Measurements from ENCODE around the gene ARHGEF1.

The ARHGEF1 gene

DNA sequence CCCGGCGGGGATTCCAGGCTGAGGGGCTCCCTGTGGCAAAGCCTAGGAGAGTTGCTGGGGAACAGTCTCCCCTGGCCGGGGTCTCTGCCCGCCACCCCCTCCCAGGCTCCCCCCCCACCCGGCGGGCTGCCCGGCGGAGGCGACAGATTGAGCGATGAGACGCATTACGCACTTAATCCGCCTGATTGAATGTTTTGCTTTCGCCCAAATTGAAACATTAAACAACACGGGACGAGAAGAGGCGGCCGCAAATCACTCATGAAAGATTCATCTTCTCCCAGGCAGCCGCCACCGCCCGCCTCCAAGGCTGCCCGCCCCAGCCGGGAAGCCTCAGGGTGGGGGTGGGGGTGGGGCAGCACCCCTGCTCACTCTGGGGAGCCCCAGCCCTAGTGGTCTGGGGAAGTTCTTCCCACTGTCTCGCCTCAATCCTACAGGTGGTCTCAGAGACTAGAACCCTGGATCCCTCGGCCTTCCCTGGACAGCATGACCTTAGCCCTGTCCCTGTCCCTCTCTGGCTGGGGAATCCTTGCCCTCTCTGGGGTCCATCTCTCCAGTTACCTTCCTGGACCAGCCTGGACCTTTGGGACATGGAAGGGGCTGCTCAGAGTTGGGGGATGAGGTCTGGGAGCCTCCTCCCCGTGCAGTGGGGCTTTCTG is 52.9 kb downstream of the ARHGEF1 start (continued):
- TF ChIP-seq SCRT2 (tag by site-specific recombination; IDR thresholded peaks at IDR 0.05) (peak; percentile 91), KLF16 (tag by site-specific recombination; IDR thresholded peaks at IDR 0.05) (0 out of 2 replicates have a peak, but pooled peaks have one; percentile 12), ZNF350 (tag by site-specific recombination; IDR thresholded peaks at IDR 0.05) (no peak), KLF1 (tag by site-specific recombination; IDR thresholded peaks at IDR 0.05) (peak; percentile 91), KLF8 (tag by site-specific recombination; IDR thresholded peaks at IDR 0.05) (0 out of 2 replicates have a peak, but pooled peaks have one; percentile 11), ZNF514 (tag by site-specific recombination; IDR thresholded peaks at IDR 0.05) (no peak), GLIS2 (tag by site-specific recombination; IDR thresholded peaks at IDR 0.05) (peak; percentile 20; the same call in 1 of the 2 replicates), ZNF670 (tag by site-specific recombination; IDR thresholded peaks at IDR 0.05; ENCODE audit: low read depth) (no peak), SP7 (tag by site-specific recombination; IDR thresholded peaks at IDR 0.05) (peak; percentile 71), SP3 (tag by site-specific recombination; IDR thresholded peaks at IDR 0.05) (0 out of 2 replicates have a peak, but pooled peaks have one; percentile 21), GLIS1 (tag by site-specific recombination; IDR thresholded peaks at IDR 0.05) (peak; percentile 73), EGR2 (tag by site-specific recombination; IDR thresholded peaks at IDR 0.05; ENCODE audit: low read depth) (peak; percentile 90), SP2 (tag by site-specific recombination; IDR thresholded peaks at IDR 0.05) (peak; percentile 30; the same call in 1 of the 2 replicates), ZNF157 (tag by site-specific recombination; IDR thresholded peaks at IDR 0.05) (no peak), ZNF621 (tag by site-specific recombination; IDR thresholded peaks at IDR 0.05) (no peak)
- TF ChIP-seq, protein P1, sequence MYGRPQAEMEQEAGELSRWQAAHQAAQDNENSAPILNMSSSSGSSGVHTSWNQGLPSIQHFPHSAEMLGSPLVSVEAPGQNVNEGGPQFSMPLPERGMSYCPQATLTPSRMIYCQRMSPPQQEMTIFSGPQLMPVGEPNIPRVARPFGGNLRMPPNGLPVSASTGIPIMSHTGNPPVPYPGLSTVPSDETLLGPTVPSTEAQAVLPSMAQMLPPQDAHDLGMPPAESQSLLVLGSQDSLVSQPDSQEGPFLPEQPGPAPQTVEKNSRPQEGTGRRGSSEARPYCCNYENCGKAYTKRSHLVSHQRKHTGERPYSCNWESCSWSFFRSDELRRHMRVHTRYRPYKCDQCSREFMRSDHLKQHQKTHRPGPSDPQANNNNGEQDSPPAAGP (tag by site-specific recombination; IDR thresholded peaks at IDR 0.05): peak; percentile 56
- TF ChIP-seq, protein P2, sequence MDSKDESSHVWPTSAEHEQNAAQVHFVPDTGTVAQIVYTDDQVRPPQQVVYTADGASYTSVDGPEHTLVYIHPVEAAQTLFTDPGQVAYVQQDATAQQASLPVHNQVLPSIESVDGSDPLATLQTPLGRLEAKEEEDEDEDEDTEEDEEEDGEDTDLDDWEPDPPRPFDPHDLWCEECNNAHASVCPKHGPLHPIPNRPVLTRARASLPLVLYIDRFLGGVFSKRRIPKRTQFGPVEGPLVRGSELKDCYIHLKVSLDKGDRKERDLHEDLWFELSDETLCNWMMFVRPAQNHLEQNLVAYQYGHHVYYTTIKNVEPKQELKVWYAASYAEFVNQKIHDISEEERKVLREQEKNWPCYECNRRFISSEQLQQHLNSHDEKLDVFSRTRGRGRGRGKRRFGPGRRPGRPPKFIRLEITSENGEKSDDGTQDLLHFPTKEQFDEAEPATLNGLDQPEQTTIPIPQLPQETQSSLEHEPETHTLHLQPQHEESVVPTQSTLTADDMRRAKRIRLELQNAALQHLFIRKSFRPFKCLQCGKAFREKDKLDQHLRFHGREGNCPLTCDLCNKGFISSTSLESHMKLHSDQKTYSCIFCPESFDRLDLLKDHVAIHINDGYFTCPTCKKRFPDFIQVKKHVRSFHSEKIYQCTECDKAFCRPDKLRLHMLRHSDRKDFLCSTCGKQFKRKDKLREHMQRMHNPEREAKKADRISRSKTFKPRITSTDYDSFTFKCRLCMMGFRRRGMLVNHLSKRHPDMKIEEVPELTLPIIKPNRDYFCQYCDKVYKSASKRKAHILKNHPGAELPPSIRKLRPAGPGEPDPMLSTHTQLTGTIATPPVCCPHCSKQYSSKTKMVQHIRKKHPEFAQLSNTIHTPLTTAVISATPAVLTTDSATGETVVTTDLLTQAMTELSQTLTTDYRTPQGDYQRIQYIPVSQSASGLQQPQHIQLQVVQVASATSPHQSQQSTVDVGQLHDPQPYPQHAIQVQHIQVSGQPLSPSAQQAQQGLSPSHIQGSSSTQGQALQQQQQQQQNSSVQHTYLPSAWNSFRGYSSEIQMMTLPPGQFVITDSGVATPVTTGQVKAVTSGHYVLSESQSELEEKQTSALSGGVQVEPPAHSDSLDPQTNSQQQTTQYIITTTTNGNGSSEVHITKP (tag by site-specific recombination; IDR thresholded peaks at IDR 0.05): no peak

DNA sequence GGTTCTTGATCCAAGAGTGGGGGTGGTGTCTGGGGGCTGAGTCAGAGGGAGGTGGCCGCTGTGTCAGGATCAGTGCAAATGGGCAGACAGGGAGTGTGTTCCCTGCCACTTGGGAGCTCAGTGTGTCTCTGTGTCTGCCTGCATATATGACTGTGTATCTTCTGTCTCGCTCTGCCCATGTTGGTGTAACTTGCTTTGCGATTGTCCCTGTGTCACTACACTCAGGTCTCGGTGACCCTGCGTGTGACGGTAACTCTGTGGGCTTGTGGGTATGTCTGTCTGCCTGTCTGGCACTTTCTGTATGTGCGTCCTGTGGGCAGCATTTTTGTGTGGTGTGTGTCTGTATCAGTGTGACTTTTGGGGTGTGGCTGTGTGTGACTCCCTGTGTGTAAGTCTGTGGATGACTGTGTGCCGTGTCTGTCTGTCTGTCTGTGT is 53.4 kb downstream of the ARHGEF1 start:
- Histone ChIP-seq H3K36me3 (ENCODE audit: control insufficient read depth in 2 of 2, insufficient read depth in 1 of 2, low read length in 2 of 2) (no peaks in the 10 kb centered on the region), H3K4me1 (ENCODE audit: control insufficient read depth, insufficient read depth, low read length) (peaks cover 3% of the 10 kb centered on the region), H3K4me3 (ENCODE audit: low read depth, low read length) (no peak overlapping the region), H3K27ac (ENCODE audit: extremely low read depth, low read depth, low read length) (no peak overlapping the region), H3K9me3 (ENCODE audit: control insufficient read depth, insufficient read depth, low read depth, low read length) (no peaks in the 10 kb centered on the region)
- ChIA-PET CTCF (interaction anchor here (0.6 to 1.9 kb wide), 10 partner anchors 12 to 485 kb away, joined by 3 to 18 read pairs (median 3); partner anchors contain the start of gene RABAC1), POLR2A (interaction anchor here (1.2 to 1.9 kb wide), 3 partner anchors 53 to 76 kb away, joined by 4 to 8 read pairs (median 7); partner anchors contain the start of gene RPS19)
- TF ChIP-seq ZFP3 (tag by site-specific recombination; IDR thresholded peaks at IDR 0.05; ENCODE audit: low read depth) (no peak), RBAK (tag by site-specific recombination; IDR thresholded peaks at IDR 0.05) (no peak), KLF1 (tag by site-specific recombination; IDR thresholded peaks at IDR 0.05) (peak; percentile 21; the same call in 1 of the 2 replicates), ZNF24 (tag by site-specific recombination; IDR thresholded peaks at IDR 0.05) (no peak), ZNF391 (tag by site-specific recombination; IDR thresholded peaks at IDR 0.05; ENCODE audit: borderline replicate concordance, low read depth) (no peak), KLF16 (tag by site-specific recombination; IDR thresholded peaks at IDR 0.05) (no peak), ZNF521 (tag by site-specific recombination; IDR thresholded peaks at IDR 0.05) (0 out of 2 replicates have a peak, but pooled peaks have one; percentile 49), ZNF404 (tag by site-specific recombination; IDR thresholded peaks at IDR 0.05) (no peak), ZNF19 (tag by site-specific recombination; IDR thresholded peaks at IDR 0.05; ENCODE audit: low read depth) (no peak), ZNF311 (tag by site-specific recombination; IDR thresholded peaks at IDR 0.05; ENCODE audit: borderline replicate concordance) (0 out of 2 replicates have a peak, but pooled peaks have one; percentile 61), ZNF366 (tag by site-specific recombination; conservative IDR thresholded peaks at IDR 0.05) (no peak)
- TF ChIP-seq, protein P3, sequence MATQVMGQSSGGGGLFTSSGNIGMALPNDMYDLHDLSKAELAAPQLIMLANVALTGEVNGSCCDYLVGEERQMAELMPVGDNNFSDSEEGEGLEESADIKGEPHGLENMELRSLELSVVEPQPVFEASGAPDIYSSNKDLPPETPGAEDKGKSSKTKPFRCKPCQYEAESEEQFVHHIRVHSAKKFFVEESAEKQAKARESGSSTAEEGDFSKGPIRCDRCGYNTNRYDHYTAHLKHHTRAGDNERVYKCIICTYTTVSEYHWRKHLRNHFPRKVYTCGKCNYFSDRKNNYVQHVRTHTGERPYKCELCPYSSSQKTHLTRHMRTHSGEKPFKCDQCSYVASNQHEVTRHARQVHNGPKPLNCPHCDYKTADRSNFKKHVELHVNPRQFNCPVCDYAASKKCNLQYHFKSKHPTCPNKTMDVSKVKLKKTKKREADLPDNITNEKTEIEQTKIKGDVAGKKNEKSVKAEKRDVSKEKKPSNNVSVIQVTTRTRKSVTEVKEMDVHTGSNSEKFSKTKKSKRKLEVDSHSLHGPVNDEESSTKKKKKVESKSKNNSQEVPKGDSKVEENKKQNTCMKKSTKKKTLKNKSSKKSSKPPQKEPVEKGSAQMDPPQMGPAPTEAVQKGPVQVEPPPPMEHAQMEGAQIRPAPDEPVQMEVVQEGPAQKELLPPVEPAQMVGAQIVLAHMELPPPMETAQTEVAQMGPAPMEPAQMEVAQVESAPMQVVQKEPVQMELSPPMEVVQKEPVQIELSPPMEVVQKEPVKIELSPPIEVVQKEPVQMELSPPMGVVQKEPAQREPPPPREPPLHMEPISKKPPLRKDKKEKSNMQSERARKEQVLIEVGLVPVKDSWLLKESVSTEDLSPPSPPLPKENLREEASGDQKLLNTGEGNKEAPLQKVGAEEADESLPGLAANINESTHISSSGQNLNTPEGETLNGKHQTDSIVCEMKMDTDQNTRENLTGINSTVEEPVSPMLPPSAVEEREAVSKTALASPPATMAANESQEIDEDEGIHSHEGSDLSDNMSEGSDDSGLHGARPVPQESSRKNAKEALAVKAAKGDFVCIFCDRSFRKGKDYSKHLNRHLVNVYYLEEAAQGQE (tag by site-specific recombination; IDR thresholded peaks at IDR 0.05): no peak
- TF ChIP-seq, protein P4, sequence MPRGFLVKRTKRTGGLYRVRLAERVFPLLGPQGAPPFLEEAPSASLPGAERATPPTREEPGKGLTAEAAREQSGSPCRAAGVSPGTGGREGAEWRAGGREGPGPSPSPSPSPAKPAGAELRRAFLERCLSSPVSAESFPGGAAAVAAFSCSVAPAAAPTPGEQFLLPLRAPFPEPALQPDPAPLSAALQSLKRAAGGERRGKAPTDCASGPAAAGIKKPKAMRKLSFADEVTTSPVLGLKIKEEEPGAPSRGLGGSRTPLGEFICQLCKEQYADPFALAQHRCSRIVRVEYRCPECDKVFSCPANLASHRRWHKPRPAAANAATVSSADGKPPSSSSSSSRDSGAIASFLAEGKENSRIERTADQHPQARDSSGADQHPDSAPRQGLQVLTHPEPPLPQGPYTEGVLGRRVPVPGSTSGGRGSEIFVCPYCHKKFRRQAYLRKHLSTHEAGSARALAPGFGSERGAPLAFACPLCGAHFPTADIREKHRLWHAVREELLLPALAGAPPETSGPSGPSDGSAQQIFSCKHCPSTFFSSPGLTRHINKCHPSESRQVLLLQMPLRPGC (tag by site-specific recombination; IDR thresholded peaks at IDR 0.05): no peak
